NB4 (cell line): ENCODE results near the gene DLG1.
A peak's percentile ranks its signal among the peaks of the same experiment; 100 is the strongest.

Experiments
- DNase-seq: peaks from one replicate; pipeline ENCODE4 v3.0.0; 2010; ENCODE audit warnings: low read depth
- H3K4me3 ChIP-seq: one replicate; pipeline ENCODE4 v1.5.1; 2011; ENCODE audit warnings: mild to moderate bottlenecking, low read depth, low read length, moderate library complexity
- CTCF ChIP-seq: IDR thresholded peaks from one replicate; pipeline ENCODE4 v1.5.1; 2012; ENCODE audit warnings: low read depth, low read length
- MAX ChIP-seq: IDR thresholded peaks from 2 replicates; pipeline ENCODE4 v1.6.1; 2011; ENCODE audit warnings: low read depth, low read length
- MYC ChIP-seq: IDR thresholded peaks from 2 replicates; pipeline ENCODE4 v1.6.1; 2011; ENCODE audit warnings: low read depth, low read length
- POLR2A ChIP-seq: IDR thresholded peaks from 2 replicates; pipeline ENCODE4 v1.6.1; 2011; ENCODE audit warnings: mild to moderate bottlenecking; ENCODE audit not compliant: insufficient read length; ENCODE audit errors: extremely low read depth

Gene DLG1

GRCh38 chr3:197260491-197261163 lies 37.8 kb downstream of the DLG1 start:
- TF ChIP-seq MYC (no peak), CTCF (no peak), MAX (no peak), POLR2A (no peak)
- DNase-seq = no peak
- H3K4me3 ChIP-seq = no peak overlapping the region

- TF ChIP-seq CTCF (no peak), MYC (no peak), MAX (no peak), POLR2A (no peak)
- DNase-seq = no peak
Observed at GRCh38 chr3:197259096-197259495, 39.3 kb downstream of the DLG1 start.

GRCh38 chr3:197258168-197258755 lies 40.1 kb downstream of the DLG1 start:
- no peak for DNase-seq
- TF ChIP-seq CTCF (no peak), MAX (no peak), MYC (no peak), POLR2A (no peak)
- no peak overlapping the region for H3K4me3 ChIP-seq

More at GRCh38 chr3:197259096-197259495, 39.3 kb downstream of the DLG1 start:
- no peak overlapping the region for H3K4me3 ChIP-seq

- no peak for DNase-seq
- H3K4me3 ChIP-seq = no peak overlapping the region
- TF ChIP-seq MYC = no peak
- TF ChIP-seq MAX = no peak
- no peak for TF ChIP-seq CTCF
- TF ChIP-seq POLR2A = no peak
Observed at GRCh38 chr3:197257711-197258110, 40.7 kb downstream of the DLG1 start.

- TF ChIP-seq MYC (no peak), MAX (no peak), CTCF (peak; percentile 47), POLR2A (no peak)
- H3K4me3 ChIP-seq = no peak overlapping the region
- DNase-seq = peak; percentile 56
Observed at GRCh38 chr3:197256836-197257444, 41.5 kb downstream of the DLG1 start.
